Testis (tissue), 2 donors: ENCODE data around the gene ALOX5.

Experiments used
- CTCF ChIP-seq, 3 experiments: fragments of 450-650 bp in 2 of 3; fragments of 200-600 bp in 1 of 3; sonication (generic) in 1 of 3; IDR thresholded peaks; one replicate each; pipeline ENCODE4 v1.5.1; 2016 to 2019; ENCODE audit warnings: antibody characterized with exemption in 3 of 3, mild to moderate bottlenecking in 2 of 3, moderate library complexity in 1 of 3
- POLR2A ChIP-seq: fragments of 450-650 bp; IDR thresholded peaks from one replicate; pipeline ENCODE4 v1.6.1; 2017; ENCODE audit warnings: antibody characterized with exemption, mild to moderate bottlenecking, moderate library complexity

- TF ChIP-seq POLR2A = no peak
- TF ChIP-seq CTCF (IDR thresholded peaks at IDR 0.05) = no peak
These were observed 927 bp upstream of the ALOX5 start for GRCh38 chr10:45373003-45373575.
